ENCODE data around the gene SPATC1L.

The SPATC1L gene

GRCh38 chr21:46129846-46130651, 54.2 kb downstream of the SPATC1L start:
- DNase-seq: no peak

DNA sequence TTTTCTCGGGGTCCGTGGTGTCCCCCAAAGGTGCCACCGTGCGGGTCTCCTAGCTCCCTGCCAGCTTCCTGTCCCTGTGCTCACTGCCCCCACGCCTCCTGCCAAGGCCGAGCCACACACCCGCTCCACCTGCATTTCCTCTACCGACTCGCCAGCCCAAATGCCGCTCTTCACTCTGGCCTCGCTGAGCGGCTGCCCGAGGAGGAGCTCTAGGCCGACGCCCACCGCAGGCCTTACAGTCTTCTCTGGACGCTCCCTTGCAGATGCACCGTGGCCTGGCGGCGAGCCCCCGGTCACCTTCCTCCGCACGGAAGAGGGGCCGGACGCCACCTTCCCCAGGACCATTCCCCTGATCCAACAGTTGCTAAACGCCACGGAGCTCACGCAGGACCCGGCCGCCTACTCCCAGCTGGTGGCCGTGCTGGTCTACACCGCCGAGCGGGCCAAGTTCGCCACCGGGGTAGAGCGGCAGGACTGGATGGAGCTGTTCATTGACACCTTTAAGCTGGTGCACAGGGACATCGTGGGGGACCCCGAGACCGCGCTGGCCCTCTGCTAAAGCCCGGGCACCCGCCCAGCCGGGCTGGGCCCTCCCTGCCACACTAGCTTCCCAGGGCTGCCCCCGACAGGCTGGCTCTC, 55.2 kb downstream of the SPATC1L start:
- DNase-seq: no peak

DNA sequence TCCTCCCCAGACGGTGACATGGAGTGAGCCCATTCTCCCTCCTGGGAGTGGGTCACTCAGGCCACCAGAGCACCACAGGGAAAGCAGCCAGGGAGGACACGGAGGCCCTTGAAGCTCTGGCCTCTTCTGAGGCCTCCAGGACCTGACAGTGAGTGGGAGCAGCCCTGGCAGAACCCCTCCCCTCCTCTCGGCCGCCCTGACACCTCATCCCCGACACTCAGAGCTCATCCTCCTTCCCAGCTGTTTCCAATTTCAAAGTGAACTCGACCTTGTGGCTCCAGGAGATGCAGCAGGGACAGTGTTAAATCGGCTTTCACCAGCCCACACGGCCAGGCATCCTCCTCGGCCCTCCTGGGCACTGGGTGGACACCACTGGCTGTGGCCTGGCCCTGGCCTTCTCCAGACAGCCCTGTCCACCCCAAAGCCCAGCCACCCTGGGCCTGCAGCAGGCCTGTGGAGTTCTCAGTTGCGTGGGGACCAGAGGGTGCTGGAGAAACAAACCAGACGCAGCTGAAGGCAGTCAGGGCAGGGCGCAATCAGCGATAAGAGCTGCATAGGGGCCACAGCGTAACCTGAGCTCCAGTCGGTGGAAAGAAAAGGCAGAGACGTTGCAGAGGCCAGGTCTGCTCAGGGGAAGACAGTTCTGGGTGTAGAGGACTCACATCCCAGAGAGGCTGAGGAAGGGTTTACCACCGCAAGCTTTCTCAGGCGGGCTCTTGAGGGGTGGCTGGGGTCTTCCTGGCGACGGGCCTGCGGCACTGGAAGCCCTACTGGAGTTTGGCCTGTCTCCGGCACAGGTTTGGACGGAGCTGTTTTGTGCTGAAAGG, 55.9 kb downstream of the SPATC1L start:
- no peak for DNase-seq

GRCh38 chr21:46127239-46128105, 56.8 kb downstream of the SPATC1L start:
- no peak for DNase-seq

DNA sequence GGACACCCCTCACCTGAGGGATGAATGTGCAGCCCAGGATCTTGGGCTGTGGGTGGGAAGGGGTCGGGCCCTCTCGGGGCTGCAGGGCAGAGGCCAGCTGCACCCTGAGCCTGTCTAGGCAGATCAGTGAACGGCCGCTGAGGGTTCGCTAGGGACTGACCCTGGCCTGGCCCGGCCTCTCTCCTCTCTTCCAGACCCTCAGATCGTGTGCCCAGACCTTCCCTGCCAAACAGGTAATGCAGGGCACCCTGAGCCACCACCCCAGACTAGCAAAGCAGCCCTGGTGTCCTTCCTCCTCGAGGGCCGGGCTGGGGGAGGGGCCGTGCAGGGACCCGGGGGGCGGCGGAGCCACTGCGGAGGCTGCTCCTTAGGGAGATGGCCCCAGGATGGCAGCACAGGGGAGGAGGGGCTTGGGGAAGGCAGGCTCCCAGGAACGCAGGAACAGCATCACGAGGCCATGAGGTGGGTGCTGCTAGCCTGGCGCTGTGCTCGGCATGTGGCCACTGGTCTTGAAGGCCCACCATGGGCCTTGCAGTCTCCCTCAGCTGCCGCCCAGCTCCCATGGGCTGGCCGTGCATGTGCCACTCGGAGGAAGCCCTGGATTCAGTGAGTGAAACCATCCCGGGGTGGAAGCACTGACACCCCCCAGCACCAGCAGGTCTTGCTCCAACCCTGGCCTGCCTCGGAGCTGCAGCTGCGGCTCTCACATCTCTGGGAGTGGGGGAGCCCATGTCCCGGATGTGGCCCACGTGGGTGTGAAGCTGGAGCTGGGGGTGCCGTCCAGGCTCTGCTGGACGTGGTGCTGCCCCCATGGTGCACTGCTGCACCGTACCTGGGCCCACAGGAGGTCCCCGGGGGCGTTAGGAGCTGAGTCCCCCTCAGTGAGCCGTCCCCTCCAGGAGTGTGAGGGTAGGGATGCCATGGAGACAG, 57.7 kb downstream of the SPATC1L start:
- DNase-seq: no peak

DNA sequence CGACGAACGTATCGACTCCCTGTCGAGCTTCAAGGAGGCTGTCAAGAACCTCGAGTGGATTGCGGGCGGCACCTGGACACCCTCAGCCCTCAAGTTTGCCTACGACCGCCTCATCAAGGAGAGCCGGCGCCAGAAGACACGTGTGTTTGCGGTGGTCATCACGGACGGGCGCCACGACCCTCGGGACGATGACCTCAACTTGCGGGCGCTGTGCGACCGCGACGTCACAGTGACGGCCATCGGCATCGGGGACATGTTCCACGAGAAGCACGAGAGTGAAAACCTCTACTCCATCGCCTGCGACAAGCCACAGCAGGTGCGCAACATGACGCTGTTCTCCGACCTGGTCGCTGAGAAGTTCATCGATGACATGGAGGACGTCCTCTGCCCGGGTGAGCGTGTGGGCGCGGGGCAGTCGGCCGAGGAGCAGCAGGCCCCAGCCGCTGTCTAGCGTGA, 58.4 kb downstream of the SPATC1L start:
- DNase-seq: no peak

- DNase-seq: no peak
Measured at GRCh38 chr21:46124926-46125845, 59.1 kb downstream of the SPATC1L start.

GRCh38 chr21:46124083-46124925, 60.0 kb downstream of the SPATC1L start:
- no peak for DNase-seq

DNA sequence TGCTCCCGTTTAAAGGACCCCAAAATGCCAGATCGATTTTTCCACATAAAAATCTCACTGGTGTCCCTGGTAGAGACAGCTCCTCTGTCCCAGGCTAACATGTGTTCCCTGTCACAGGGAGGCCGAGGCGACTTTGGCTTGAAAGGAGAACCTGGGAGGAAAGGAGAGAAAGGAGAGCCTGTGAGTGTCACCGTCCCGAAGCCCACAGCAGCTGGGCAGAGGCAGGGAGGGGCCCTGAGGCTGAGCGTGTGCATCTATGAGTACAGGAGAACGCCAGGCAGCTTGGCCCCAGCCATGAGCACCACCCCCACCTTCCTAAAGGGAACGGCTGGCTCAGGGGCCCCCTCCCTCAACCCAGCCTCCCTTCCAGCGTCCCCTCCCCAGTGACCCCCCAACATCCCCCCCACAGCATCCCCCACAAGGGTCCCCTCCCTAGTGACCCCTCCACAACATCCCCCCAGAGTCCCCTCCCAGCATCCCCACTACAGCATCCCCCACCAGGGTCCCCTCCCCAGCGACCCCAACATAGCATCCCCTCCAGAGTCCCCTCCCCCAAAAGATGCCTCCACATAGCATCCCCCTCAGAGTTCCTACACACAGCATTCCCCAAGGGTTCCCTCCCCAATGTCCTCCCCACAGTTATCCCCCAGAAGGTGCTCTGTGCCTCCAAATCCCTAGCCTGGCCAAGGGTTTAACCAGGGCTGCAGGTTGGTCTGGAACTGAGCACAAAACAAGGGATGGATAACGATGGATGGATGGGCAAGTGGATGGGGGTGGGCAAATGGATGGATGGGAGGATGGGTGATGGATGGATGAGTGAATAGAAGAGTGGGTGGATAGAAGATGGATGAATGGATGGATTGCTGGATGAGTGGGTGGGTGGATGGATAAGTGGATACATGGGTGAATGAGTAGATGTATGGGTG, 61.2 kb downstream of the SPATC1L start:
- no peak for DNase-seq

DNA sequence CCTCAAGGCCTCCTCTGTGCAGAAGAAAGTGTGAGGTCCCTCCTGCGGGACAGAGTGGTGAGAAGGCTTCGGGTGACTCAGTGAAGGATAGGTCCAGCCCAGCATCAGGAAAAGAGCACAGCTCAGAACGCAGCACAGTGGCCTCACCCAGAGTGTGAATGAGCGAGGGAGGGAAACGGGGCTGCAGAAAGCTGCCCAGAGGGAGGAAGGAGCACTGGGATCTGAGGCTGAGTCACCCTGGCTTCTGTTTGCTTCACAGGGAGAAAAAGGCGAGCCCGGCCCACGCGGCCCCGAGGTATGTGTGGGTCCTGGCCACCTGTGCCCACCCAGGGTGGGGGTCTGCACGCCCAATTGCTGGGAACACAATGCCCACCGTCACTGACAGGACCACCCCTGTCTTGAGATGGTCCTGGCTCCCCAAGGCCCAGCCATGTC, 62.0 kb downstream of the SPATC1L start:
- no peak for DNase-seq

DNA sequence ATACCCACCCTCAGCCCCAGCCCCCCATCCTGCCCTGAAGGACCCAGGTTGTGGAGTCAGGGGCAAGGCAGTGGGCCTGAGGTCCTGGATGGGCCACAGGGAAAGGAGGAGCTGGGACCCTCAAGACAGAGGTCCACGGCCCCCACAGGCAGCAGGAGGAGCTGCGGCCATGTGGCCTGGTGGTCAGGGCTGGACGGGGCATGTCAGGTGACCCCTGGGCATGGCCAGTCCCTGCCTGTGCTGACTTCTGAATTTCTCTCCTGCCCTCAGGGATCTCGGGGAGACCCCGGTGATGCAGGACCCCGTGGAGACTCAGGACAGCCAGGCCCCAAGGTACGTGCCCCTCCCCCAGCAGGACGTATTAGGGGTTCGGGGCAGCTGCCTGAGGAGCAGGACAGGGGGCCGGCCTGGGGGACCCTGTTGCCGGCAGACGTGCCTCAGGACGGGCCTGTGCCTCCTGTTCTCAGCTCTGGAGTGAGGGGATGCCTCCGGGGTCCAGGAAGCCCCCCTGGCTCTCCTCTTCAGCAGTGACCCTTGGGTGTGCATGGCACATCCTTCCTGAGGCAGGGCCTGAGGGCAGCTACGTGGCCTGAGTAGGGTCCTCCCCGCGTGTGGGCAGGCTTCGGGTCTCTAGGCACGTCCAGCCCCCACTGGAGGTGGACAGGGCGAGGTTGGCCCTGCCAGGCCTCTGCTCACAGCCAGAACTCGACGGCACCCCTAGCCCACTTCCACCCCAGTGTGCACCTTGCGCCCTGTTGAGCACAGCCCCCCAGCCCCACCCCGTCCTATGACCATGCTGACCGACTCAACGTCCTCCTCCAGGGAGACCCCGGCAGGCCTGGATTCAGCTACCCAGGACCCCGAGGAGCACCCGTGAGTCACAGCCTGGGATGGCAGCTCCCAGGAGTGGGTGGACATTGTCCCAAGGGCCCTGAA, 62.7 kb downstream of the SPATC1L start:
- DNase-seq: no peak

DNA sequence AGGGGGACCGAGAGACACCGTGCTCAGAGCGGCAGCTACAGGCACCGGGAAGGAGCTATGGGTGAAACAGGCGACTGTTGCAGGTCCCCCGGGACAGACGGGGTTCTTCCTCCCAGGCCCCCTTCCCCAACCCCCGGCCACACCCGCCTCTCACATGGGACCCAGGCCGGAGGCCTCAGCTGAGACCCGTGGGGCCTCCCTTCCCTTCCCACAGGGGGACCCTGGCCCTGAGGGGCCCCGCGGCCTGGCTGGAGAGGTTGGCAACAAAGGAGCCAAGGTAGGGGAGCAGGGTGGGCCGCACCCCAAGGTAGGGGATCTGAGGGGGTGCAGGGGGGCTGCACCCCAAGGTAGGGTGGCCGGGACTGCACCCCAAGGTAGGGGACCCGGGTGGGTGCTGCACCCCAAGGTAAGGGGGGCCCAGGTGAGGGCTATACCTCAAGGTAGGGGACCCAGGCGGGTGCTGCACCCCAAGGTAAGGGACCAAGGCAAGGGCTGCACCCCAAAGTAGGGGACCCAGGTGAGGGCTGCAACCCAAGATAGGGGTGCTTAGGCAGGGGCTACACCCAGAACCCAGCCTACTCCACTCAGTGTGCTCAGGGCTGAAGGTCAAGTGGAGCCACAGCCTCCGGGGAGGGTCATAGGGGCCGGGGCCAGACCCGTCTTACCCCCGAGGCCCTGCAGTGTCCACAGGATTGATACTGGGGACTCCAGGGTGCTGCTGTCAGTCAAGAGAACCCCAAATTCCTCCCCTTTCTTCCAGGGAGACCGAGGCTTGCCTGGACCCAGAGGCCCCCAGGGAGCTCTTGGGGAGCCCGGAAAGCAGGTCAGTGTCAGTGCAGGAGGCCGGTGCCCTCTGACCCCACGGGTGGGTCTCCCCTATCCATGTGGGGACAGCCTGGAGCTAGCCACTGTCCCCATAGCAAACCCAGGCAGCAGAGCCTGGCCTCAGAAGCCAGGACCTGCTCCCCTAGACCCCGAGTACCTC, 63.7 kb downstream of the SPATC1L start:
- no peak for DNase-seq

DNA sequence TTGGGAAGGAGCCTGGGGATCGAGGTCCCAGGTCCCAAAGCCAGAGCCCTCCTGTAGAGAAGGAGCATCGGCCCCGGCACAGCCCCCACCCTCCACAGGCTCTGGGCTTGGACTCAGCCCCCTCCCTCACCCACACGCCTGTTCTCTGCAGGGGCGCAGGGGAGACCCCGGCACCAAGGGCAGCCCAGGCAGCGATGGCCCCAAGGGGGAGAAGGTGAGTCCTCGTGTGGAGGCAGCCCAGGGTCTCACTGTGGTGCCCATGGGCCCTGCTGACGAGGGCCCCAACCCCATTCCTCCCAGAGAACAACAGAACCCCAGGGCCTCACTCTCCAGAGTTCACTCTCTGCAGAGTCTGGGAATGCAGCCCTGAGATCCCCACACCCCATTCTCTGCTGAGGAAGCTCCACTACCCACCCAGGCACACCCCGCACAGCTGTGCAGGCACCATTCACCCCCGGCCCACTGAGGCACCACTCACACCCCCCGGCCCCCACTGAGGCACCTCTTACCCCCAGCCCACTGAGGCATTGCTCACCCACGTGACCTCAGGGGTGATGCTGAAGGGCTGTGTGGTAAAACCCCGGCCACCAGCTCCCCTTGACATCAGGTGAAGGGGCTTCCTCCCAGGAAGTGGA, 64.5 kb downstream of the SPATC1L start:
- no peak for DNase-seq

DNA sequence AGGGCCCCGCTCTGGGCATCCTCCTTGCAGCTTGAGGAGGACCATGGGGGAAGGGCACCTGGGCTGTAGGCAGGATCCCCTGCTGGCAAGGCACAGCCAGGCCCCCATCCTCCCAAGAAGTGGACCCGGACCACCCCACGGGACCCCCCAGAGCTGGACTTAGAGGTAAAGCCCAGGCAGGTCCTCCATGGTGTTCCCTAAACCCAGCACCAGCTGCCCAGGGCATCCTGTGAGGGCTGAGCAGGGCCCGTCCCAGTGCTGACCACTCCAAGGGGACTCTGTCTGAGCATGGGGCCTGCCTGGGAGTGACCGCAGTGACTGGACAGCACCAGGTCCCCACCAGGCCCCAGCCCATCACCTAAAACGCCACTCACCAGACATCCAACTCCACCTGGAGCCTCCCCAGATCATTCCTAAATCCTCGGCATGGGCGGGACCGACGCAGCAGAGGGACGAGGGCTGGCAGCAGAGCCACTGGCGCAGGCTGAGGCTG, 65.1 kb downstream of the SPATC1L start:
- DNase-seq: no peak

All from CD4-positive, alpha-beta T cell treated with Interleukin-10 for 1 hour (primary cell).